Neuronal stem cell (in vitro differentiated cells): Measurements from ENCODE around the gene DMKN.

Experiments used
- DNase-seq: peaks from one replicate; pipeline ENCODE4 v3.0.0-alpha.2; 2013; ENCODE audit warnings: low spot score
- H2AFZ ChIP-seq: one replicate; pipeline ENCODE4 v1.6.1; 2013; ENCODE audit warnings: mild to moderate bottlenecking, low read length, inconsistent platforms
- H2AK5ac ChIP-seq: 2 replicates; pipeline ENCODE4 v1.6.1; 2013; ENCODE audit warnings: low read depth, mild to moderate bottlenecking, inconsistent platforms, low read length, moderate library complexity, mixed read lengths
- H2BK120ac ChIP-seq: 2 replicates; pipeline ENCODE4 v1.6.1; 2013; ENCODE audit warnings: low read depth, mild to moderate bottlenecking, inconsistent platforms, low read length, moderate library complexity, mixed read lengths
- H2BK12ac ChIP-seq: one replicate; pipeline ENCODE4 v1.6.1; 2013; ENCODE audit warnings: low read length, inconsistent platforms
- H2BK15ac ChIP-seq: 2 replicates; pipeline ENCODE4 v1.6.1; 2013; ENCODE audit warnings: mild to moderate bottlenecking, low read length, inconsistent platforms, mixed read lengths
- H2BK5ac ChIP-seq: one replicate; pipeline ENCODE4 v1.6.1; 2013; ENCODE audit warnings: inconsistent platforms, mild to moderate bottlenecking, low read length, moderate library complexity
- H3K14ac ChIP-seq: one replicate; pipeline ENCODE4 v1.6.1; 2013; ENCODE audit warnings: low read length, inconsistent platforms
- H3K18ac ChIP-seq: 2 replicates; pipeline ENCODE4 v1.6.1; 2013; ENCODE audit warnings: low read length, inconsistent platforms
- H3K23ac ChIP-seq: 2 replicates; pipeline ENCODE4 v1.6.1; 2013; ENCODE audit warnings: low read depth, mild to moderate bottlenecking, mixed read lengths, low read length, inconsistent platforms; ENCODE audit not compliant: poor library complexity
- H3K27ac ChIP-seq: replicated peaks from 3 replicates; pipeline ENCODE4 v1.5.1; 2013; ENCODE audit warnings: low read length, inconsistent platforms
- H3K27me3 ChIP-seq, 3 experiments: 2 replicates each; pipeline ENCODE4 v1.6.1; 2013; ENCODE audit warnings: low read length in 3 of 3, mild to moderate bottlenecking in 2 of 3, inconsistent platforms in 1 of 3, low read depth in 1 of 3, mixed read lengths in 1 of 3, moderate library complexity in 1 of 3; ENCODE audit not compliant: control insufficient read depth in 3 of 3, insufficient read depth in 3 of 3
- H3K36me3 ChIP-seq, 2 donors: replicated peaks in 1 of 2; 2 replicates each; pipeline ENCODE4 v1.6.1; 2013; ENCODE audit warnings: low read length in 2 of 2; ENCODE audit not compliant: control insufficient read depth in 2 of 2, insufficient read depth in 2 of 2
- H3K4ac ChIP-seq: 2 replicates; pipeline ENCODE4 v1.6.1; 2013; ENCODE audit warnings: inconsistent platforms, mild to moderate bottlenecking, low read length, moderate library complexity
- H3K4me1 ChIP-seq, 2 donors: 1 replicate in 1 of 2; 2 replicates in 1 of 2; pipeline ENCODE4 v1.6.1; 2013; ENCODE audit warnings: low read length in 2 of 2, low read depth in 1 of 2; ENCODE audit not compliant: control insufficient read depth in 2 of 2, insufficient read depth in 1 of 2
- H3K4me2 ChIP-seq: one replicate; pipeline ENCODE4 v1.6.1; 2013; ENCODE audit warnings: mild to moderate bottlenecking, low read length, inconsistent platforms; ENCODE audit not compliant: insufficient read depth, poor library complexity, severe bottlenecking
- H3K4me3 ChIP-seq, 2 donors: 2 replicates each; pipeline ENCODE4 v1.5.1; 2013; ENCODE audit warnings: low read length in 2 of 2, mild to moderate bottlenecking in 2 of 2, inconsistent platforms in 1 of 2, moderate library complexity in 1 of 2
- H3K79me1 ChIP-seq: one replicate; pipeline ENCODE4 v1.6.1; 2013; ENCODE audit warnings: low read depth, mild to moderate bottlenecking, inconsistent platforms, low read length, moderate library complexity
- H3K9ac ChIP-seq: one replicate; pipeline ENCODE4 v1.6.1; 2013; ENCODE audit warnings: mild to moderate bottlenecking, low read depth, low read length, inconsistent platforms; ENCODE audit not compliant: poor library complexity
- H3K9me3 ChIP-seq, 2 donors: replicated peaks in 1 of 2; 2 replicates each; pipeline versions ENCODE3 to v1.6.1; 2013; ENCODE audit warnings: low read length in 2 of 2, mild to moderate bottlenecking in 2 of 2, inconsistent platforms in 1 of 2, low read depth in 1 of 2, mixed read lengths in 1 of 2, moderate library complexity in 1 of 2; ENCODE audit not compliant: control insufficient read depth in 2 of 2, insufficient read depth in 1 of 2
- H4K8ac ChIP-seq: one replicate; pipeline ENCODE4 v1.6.1; 2013; ENCODE audit warnings: low read depth, mild to moderate bottlenecking, inconsistent platforms, low read length, moderate library complexity
- H4K91ac ChIP-seq: one replicate; pipeline ENCODE4 v1.6.1; 2013; ENCODE audit warnings: low read length, low read depth, mild to moderate bottlenecking, inconsistent platforms; ENCODE audit not compliant: poor library complexity
- WGBS, 2 donors: extraction: QIAGEN DNeasy Blood & Tissue Kit; methylation state at CpG; one replicate each; pipeline ENCODE4 v1.1.7; 2013; ENCODE audit warnings: missing lambda C conversion rate in 2 of 2, mixed read lengths in 1 of 2; ENCODE audit not compliant: insufficient read length in 2 of 2, insufficient replicate concordance in 1 of 2; ENCODE audit errors: extremely low coverage in 2 of 2; 5-methylcytosine and 5-hydroxymethylcytosine counted together

Gene DMKN

GRCh38 chr19:35510626-35510964, 2.9 kb downstream of the DMKN start:
- H3K79me1 ChIP-seq = no peaks in the 10 kb centered on the region
- H4K8ac ChIP-seq = no peak overlapping the region
- H3K9me3 ChIP-seq = no peaks in the 10 kb centered on the region
- H3K27me3 ChIP-seq = peaks cover 0 to 92% (median 3%) of the 10 kb centered on the region in 3 experiments
- H4K91ac ChIP-seq = peak overlapping the region; percentile 2
- no peak for DNase-seq
- peaks cover 3 to 12% of the 10 kb centered on the region in 2 donors for H3K4me1 ChIP-seq
- peak overlapping the region; percentile 68 for H2AK5ac ChIP-seq
- H3K36me3 ChIP-seq = peaks cover 0 to 2% of the 10 kb centered on the region in 2 donors
- no peak overlapping the region for H3K4me3 ChIP-seq
- no peak overlapping the region for H3K4ac ChIP-seq
- no peak overlapping the region for H3K27ac ChIP-seq
- peak overlapping the region; percentile 85 for H3K4me2 ChIP-seq
- no peak overlapping the region for H2AFZ ChIP-seq
- H2BK5ac ChIP-seq = no peak overlapping the region
- H2BK15ac ChIP-seq = peak overlapping the region; percentile 76
- no CpG with 5 or more reads among the region's 15 CpGs for WGBS, 2 donors
- no peak overlapping the region for H3K14ac ChIP-seq
- peak overlapping the region; percentile 79 for H3K18ac ChIP-seq
- H2BK120ac ChIP-seq = no peak overlapping the region
- H2BK12ac ChIP-seq = no peak overlapping the region
- H3K9ac ChIP-seq = no peak overlapping the region
- H3K23ac ChIP-seq = peak overlapping the region; percentile 12

GRCh38 chr19:35509861-35510625, 3.4 kb downstream of the DMKN start:
- H3K9ac ChIP-seq = peak overlapping the region; percentile 22
- peak overlapping the region; percentile 85 for H3K4me2 ChIP-seq
- no peak overlapping the region for H2AK5ac ChIP-seq
- peak overlapping the region; percentile 82 for H2AFZ ChIP-seq
- H4K91ac ChIP-seq = no peak overlapping the region
- peaks cover 3 to 12% of the 10 kb centered on the region in 2 donors for H3K4me1 ChIP-seq
- H3K4ac ChIP-seq = no peak overlapping the region
- no peaks in the 10 kb centered on the region for H3K79me1 ChIP-seq
- no peak overlapping the region for H2BK15ac ChIP-seq
- peak overlapping the region in 1 of 2 donors; percentile 81 for H3K4me3 ChIP-seq
- no peak overlapping the region for H2BK120ac ChIP-seq
- peak overlapping the region; percentile 38 for H3K18ac ChIP-seq
- peak; percentile 82 for DNase-seq
- H2BK5ac ChIP-seq = no peak overlapping the region
- peak overlapping the region; percentile 63 for H3K27ac ChIP-seq
- no peaks in the 10 kb centered on the region for H3K9me3 ChIP-seq
- no peak overlapping the region for H2BK12ac ChIP-seq
- H3K27me3 ChIP-seq = peaks cover 0 to 97% (median 3%) of the 10 kb centered on the region in 3 experiments
- peak overlapping the region; percentile 52 for H4K8ac ChIP-seq
- peaks cover 0 to 5% of the 10 kb centered on the region in 2 donors for H3K36me3 ChIP-seq
- no CpG with 5 or more reads among the region's 39 CpGs for WGBS, 2 donors
- no peak overlapping the region for H3K14ac ChIP-seq
- peak overlapping the region; percentile 12 for H3K23ac ChIP-seq

- Histone ChIP-seq H3K4me1 (peaks cover 3 to 9% of the 10 kb centered on the region in 2 donors), H3K27ac (no peak overlapping the region), H3K4me2 (peak overlapping the region; percentile 85), H3K79me1 (no peaks in the 10 kb centered on the region), H3K23ac (no peak overlapping the region), H3K18ac (no peak overlapping the region), H3K27me3 (peaks cover 0 to 90% (median 3%) of the 10 kb centered on the region in 3 experiments), H4K8ac (no peak overlapping the region), H3K4ac (no peak overlapping the region), H3K14ac (no peak overlapping the region), H4K91ac (no peak overlapping the region), H2BK12ac (no peak overlapping the region), H2BK5ac (no peak overlapping the region), H3K4me3 (peak overlapping the region in 1 of 2 donors; percentile 81), H2AFZ (no peak overlapping the region), H2BK15ac (no peak overlapping the region), H2AK5ac (no peak overlapping the region), H2BK120ac (no peak overlapping the region), H3K9me3 (no peaks in the 10 kb centered on the region), H3K36me3 (peaks cover 0 to 5% of the 10 kb centered on the region in 2 donors), H3K9ac (no peak overlapping the region)
- WGBS, 2 donors = no CpG with 5 or more reads among the region's 12 CpGs
- no peak for DNase-seq
These were observed 4.3 kb downstream of the DMKN start for GRCh38 chr19:35509018-35509652.

- no peak overlapping the region for H3K9ac ChIP-seq
- H4K8ac ChIP-seq = no peak overlapping the region
- no peak overlapping the region for H2BK5ac ChIP-seq
- H3K23ac ChIP-seq = no peak overlapping the region
- H3K4me1 ChIP-seq = peaks cover 2 to 3% of the 10 kb centered on the region in 2 donors
- H3K27me3 ChIP-seq = peaks cover 0 to 86% (median 0%) of the 10 kb centered on the region in 3 experiments
- H3K79me1 ChIP-seq = no peaks in the 10 kb centered on the region
- no peak overlapping the region for H4K91ac ChIP-seq
- H2BK12ac ChIP-seq = no peak overlapping the region
- H3K36me3 ChIP-seq = peaks cover 0 to 5% of the 10 kb centered on the region in 2 donors
- H3K4ac ChIP-seq = no peak overlapping the region
- H3K4me3 ChIP-seq = no peak overlapping the region
- no peak overlapping the region for H3K18ac ChIP-seq
- H2BK15ac ChIP-seq = no peak overlapping the region
- no peak for DNase-seq
- no peak overlapping the region for H2BK120ac ChIP-seq
- H3K14ac ChIP-seq = no peak overlapping the region
- no CpG with 5 or more reads among the region's 3 CpGs for WGBS, 2 donors
- no peak overlapping the region for H3K27ac ChIP-seq
- H2AFZ ChIP-seq = no peak overlapping the region
- H3K4me2 ChIP-seq = no peak overlapping the region
- no peaks in the 10 kb centered on the region for H3K9me3 ChIP-seq
- H2AK5ac ChIP-seq = no peak overlapping the region
These were observed 5.3 kb downstream of the DMKN start for GRCh38 chr19:35508129-35508528.
